HG03025 (cell line): ENCODE data around the gene BEX3.

Experiments
- ATAC-seq: cut with Tn5 transposase; IDR thresholded peaks from one replicate; pipeline ENCODE4 v1.9.1; 2021; ENCODE audit warnings: mild to moderate bottlenecking, moderate library complexity; ENCODE audit not compliant: unreplicated experiment, low FRiP score

Gene BEX3

GRCh38 chrX:103417933-103418332 lies 41.6 kb downstream of the BEX3 start:
- no peak for ATAC-seq

- ATAC-seq: no peak
These were observed 42.5 kb downstream of the BEX3 start for GRCh38 chrX:103418811-103419340.

GRCh38 chrX:103423955-103424638 lies 47.8 kb downstream of the BEX3 start:
- no peak for ATAC-seq
